K562 treated with DMSO at 1 percent for 12 hours (cell line): Measurements from ENCODE around the gene UQCR10. TPM values are rescaled to one million over a fixed set of nuclear protein-coding genes. Genes with fewer than 3 reads are reported as not detected.

Experiments used
- total RNA-seq: library from RNA; unstranded; fragments of 300-600 nt; gene quantifications from 2 replicates; pipeline ENCODE4 v1.2.3, GENCODE V29; 2022; ENCODE audit not compliant: insufficient read depth

UQCR10 gene
- total RNA-seq, result 82.9 and 87.7 TPM in 2 replicates

DNA sequence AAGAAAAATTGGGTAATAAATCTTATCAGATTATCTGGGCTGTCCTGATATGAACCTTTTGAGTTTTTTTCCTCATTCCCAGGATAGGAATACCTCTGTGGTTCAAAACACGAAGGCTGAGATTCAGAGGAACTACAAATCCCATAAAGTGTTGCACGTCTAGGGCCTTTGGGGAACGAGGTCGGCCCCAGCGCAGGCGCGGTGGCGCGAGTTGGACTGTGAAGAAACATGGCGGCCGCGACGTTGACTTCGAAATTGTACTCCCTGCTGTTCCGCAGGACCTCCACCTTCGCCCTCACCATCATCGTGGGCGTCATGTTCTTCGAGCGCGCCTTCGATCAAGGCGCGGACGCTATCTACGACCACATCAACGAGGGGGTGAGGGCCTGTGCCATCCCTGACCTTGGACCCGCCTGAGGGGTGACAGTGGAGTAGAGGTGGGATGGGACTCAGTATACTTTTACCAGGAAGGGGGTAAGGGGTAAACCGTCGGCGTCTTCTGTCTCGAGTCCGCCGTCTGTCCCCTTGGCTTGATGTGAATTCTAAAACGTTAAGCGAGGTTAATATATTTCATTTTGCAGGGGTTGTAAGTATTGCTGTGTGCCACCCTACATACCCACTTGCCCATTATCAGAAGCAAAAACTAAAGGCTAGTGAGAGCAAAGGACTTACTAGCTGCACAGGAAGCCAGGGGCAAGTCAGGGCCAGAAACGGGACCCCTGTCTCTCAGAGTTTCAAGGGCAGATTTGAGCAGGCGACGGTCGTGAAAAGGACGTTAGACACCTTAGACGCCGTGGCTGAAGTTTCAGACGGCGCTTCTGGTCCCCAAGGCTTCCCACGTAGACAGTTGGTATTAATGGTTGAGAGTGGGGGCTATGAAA is at the start of gene UQCR10:
Gene UQCR10 (plus strand): TSS at position 199 of the 881 bp plus-strand sequence. CDS start 30 bp downstream, at position 229.

DNA sequence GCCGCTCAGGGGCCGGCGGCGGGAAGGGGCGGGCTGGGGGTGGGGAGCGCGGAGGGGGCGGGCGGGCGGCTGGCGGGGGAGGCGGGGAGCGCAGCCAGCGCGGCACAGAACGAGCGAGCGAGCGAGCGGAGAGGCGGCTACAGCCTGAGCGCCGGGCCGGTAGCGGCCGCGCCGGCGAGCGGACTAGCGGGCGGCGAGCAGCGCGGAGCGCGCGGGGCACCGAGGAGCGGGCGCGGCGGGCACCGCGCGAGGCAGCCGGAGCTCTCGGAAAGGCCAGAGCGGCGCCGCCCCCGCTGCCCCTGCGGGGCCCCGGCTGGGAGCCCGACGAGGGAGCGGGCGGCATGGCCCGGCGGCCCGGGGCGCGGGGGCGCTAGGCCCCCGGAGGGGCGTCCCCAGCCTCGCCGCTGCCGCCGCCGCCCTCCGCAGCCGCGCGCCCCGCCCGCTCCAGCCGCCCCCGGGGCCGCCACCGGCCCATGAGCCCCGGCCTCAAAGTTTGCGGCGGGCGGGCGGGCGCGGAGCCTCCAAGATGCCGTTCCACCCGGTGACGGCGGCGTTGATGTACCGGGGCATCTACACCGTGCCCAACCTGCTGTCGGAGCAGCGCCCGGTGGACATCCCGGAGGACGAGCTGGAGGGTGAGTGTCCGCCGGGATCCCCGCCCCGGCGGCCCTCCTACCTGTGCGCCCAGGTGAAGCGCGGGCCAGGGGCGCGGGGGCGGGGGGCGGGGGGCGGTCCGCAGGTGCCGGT is 47.1 kb upstream of the UQCR10 start, which contains the start of gene CABP7:
Gene CABP7 (plus strand): TSS at position 105 of the 747 bp plus-strand sequence. CDS start 422 bp downstream, at position 527.

DNA sequence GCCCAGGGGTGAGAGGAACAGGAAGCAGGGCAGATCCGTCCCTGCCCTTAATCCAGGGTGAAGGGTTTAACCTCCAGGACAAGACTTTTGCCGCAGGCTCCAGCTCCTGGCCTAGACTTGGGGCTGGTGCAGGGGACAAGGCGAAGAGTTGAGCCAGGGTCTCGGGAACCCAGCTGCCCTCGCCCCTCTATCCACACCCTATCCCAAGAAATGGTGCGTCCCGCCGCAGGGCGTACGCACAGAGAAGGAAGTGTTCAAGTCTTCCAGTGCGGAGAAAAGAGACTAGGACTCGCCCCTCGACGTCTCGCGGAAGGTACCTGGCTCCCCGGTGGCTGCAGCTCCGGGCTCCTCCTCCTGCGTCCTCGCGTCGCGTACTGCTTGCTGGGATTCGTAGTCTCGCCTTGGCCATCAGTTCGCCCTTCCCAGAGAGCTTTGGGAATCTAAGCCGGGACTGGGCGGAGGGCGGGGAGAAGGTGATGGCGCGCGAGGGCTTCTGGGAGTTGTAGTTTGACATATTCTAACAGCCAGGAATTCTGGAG is 468 bp upstream of the UQCR10 start, which contains the start of gene ZMAT5:
Gene ZMAT5 (minus strand): TSS at position 376 of the 539 bp plus-strand sequence. CDS start 18,463 bp downstream, outside the sequence.

Other genes starting within 250 kb of the UQCR10 start
- 28.6 and 42.2 TPM in 2 replicates for gene THOC5, start 213.6 kb upstream of the UQCR10 start, total RNA-seq
- 19.6 and 25.8 TPM in 2 replicates for gene NIPSNAP1, start 186.3 kb upstream of the UQCR10 start, total RNA-seq
- gene NF2, start 163.7 kb upstream of the UQCR10 start, total RNA-seq, result 5.7 and 10.4 TPM in 2 replicates
- not detected in 2 replicates for gene CABP7, start 47.4 kb upstream of the UQCR10 start, total RNA-seq
- gene ZMAT5, start 362 bp upstream of the UQCR10 start, total RNA-seq, result 23.4 and 37.3 TPM in 2 replicates
- 29.8 and 55.2 TPM in 2 replicates for gene ASCC2, start 70.9 kb downstream of the UQCR10 start, total RNA-seq
- gene MTMR3, start 115.8 kb downstream of the UQCR10 start, total RNA-seq, result 4.0 and 14.7 TPM in 2 replicates